OCI-LY7 (cell line): Measurements from ENCODE around the gene RPL36A. TPM values are rescaled to one million over a fixed set of nuclear protein-coding genes. Genes with fewer than 3 reads are reported as not detected.

Experiments used
- total RNA-seq, 2 experiments: library from RNA; depleted of rRNA in 1 of 2; stranded (reverse); fragments of >200 nt in 1 of 2; shearing (Covaris generic) in 1 of 2; gene quantifications; 2 replicates each; pipeline ENCODE4 v1.2.3, GENCODE V29; 2014 to 2022

RPL36A gene
- total RNA-seq, 2 experiments from 2014 or later: 431 to 2,042 TPM

Other genes starting within 250 kb of the RPL36A start
- gene DRP2, start 171.2 kb upstream of the RPL36A start, total RNA-seq (2014; rRNA removed; shearing (Covaris generic)): 0.64 and 0.82 TPM in 2 replicates
- gene DRP2, start 171.2 kb upstream of the RPL36A start, total RNA-seq (2022): 0.93 and 0.96 TPM in 2 replicates
- not detected in 2 replicates for gene TAF7L, start 99.7 kb upstream of the RPL36A start, total RNA-seq (2014; rRNA removed; shearing (Covaris generic))
- not detected in 2 replicates for gene TAF7L, start 99.7 kb upstream of the RPL36A start, total RNA-seq (2022)
- 11.0 and 14.9 TPM in 2 replicates for gene TIMM8A, start 42.3 kb upstream of the RPL36A start, total RNA-seq (2014; rRNA removed; shearing (Covaris generic))
- gene TIMM8A, start 42.3 kb upstream of the RPL36A start, total RNA-seq (2022): 29.3 and 33.5 TPM in 2 replicates
- gene BTK, start 4.8 kb upstream of the RPL36A start, total RNA-seq (2014; rRNA removed; shearing (Covaris generic)): 126 and 133 TPM in 2 replicates
- 140 and 147 TPM in 2 replicates for gene BTK, start 4.8 kb upstream of the RPL36A start, total RNA-seq (2022)
- gene GLA, start 16.9 kb downstream of the RPL36A start, total RNA-seq (2014; rRNA removed; shearing (Covaris generic)): 47.6 and 51.1 TPM in 2 replicates
- gene GLA, start 16.9 kb downstream of the RPL36A start, total RNA-seq (2022): 48.7 and 49.4 TPM in 2 replicates
- 23.5 and 29.3 TPM in 2 replicates for gene HNRNPH2, start 17.2 kb downstream of the RPL36A start, total RNA-seq (2014; rRNA removed; shearing (Covaris generic))
- gene HNRNPH2, start 17.2 kb downstream of the RPL36A start, total RNA-seq (2022): 33.1 and 38.1 TPM in 2 replicates
- not detected in 2 replicates for gene ARMCX4, start 94.4 kb downstream of the RPL36A start, total RNA-seq (2014; rRNA removed; shearing (Covaris generic))
- not detected in 2 replicates for gene ARMCX4, start 94.4 kb downstream of the RPL36A start, total RNA-seq (2022)
- not detected in 2 replicates for gene ARMCX1, start 159.5 kb downstream of the RPL36A start, total RNA-seq (2014; rRNA removed; shearing (Covaris generic))
- not detected in 2 replicates for gene ARMCX1, start 159.5 kb downstream of the RPL36A start, total RNA-seq (2022)
- 11.9 and 20.7 TPM in 2 replicates for gene ARMCX6, start 227.0 kb downstream of the RPL36A start, total RNA-seq (2014; rRNA removed; shearing (Covaris generic))
- 26.0 and 30.8 TPM in 2 replicates for gene ARMCX6, start 227.0 kb downstream of the RPL36A start, total RNA-seq (2022)
- 9.6 and 14.8 TPM in 2 replicates for gene ARMCX3, start 232.1 kb downstream of the RPL36A start, total RNA-seq (2014; rRNA removed; shearing (Covaris generic))
- gene ARMCX3, start 232.1 kb downstream of the RPL36A start, total RNA-seq (2022): 24.0 and 26.9 TPM in 2 replicates